RWPE1 (cell line): ENCODE results near the gene NOP53.

ENCODE experiments used
- CTCF ChIA-PET: fragments of 350-600 bp; sonication (Branson Sonifier 250); formaldehyde crosslinking; extraction: SDS; loops from one replicate; lab custom pipeline; 2021; lab: Yijun Ruan, JAX
- POLR2A ChIA-PET: fragments of 400-600 bp; formaldehyde crosslinking; extraction: SDS; loops from one replicate; lab custom pipeline; 2020; ENCODE audit warnings: antibody characterized with exemption; ENCODE audit not compliant: low non-redundant PET; lab: Yijun Ruan, JAX
- DNase-seq: peaks from one replicate; pipeline ENCODE4 v3.0.0; 2012; ENCODE audit warnings: low spot score
- H3K27ac ChIP-seq: fragments of 450-650 bp; 2 replicates; pipeline ENCODE4 v1.5.1; 2017
- TF ChIP-seq, protein P1 (sequence below): fragments of 450-650 bp; conservative IDR thresholded peaks from 2 replicates; pipeline ENCODE4 v1.5.1; 2017; ENCODE audit warnings: low read depth, mild to moderate bottlenecking

The NOP53 gene

DNA sequence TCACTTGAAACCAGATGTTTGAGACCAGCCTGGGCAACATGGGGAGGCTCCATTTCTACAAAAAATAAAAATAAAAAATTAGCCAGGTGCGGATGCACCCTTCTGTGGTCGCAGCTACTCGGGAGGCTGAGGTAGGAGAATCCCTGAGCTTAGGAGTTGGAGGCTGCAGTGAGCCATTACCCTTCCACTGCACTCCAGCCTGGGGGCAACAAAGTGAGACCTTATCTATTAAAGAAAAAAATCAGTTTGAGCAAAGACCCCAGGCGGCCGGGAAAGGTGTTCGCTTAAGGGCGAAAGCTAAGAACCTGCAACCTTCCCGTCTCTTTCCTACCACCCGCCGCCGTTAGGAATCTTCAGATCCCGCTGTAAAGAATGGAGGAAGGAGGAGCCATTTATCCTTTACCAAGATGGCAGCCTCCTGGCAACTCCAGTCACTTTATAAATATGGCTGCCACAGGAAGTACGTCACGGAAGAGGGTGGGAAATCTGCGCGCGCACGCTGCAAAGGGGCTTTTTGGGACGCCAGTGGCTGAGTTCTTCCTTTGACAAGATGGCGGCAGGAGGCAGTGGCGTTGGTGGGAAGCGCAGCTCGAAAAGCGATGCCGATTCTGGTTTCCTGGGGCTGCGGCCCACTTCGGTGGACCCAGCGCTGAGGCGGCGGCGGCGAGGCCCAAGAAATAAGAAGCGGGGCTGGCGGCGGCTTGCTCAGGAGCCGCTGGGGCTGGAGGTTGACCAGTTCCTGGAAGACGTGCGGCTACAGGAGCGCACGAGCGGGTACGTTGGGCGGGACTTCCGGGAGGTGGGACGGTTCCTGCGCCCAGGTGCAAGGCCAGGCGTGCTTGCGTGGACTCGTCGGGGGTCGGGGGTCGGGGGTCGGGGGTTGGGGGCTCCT lies at the start of gene NOP53:
Gene NOP53 (plus strand): TSS at position 537 of the 892 bp plus-strand sequence. CDS start 14 bp downstream, at position 551.
- peak; percentile 89 for DNase-seq
- POLR2A ChIA-PET: interaction anchor here (0.8 kb wide), 1 partner anchor 31 kb away, joined by 3 read pairs; no protein-coding TSS in a partner anchor
- TF ChIP-seq, protein P1, sequence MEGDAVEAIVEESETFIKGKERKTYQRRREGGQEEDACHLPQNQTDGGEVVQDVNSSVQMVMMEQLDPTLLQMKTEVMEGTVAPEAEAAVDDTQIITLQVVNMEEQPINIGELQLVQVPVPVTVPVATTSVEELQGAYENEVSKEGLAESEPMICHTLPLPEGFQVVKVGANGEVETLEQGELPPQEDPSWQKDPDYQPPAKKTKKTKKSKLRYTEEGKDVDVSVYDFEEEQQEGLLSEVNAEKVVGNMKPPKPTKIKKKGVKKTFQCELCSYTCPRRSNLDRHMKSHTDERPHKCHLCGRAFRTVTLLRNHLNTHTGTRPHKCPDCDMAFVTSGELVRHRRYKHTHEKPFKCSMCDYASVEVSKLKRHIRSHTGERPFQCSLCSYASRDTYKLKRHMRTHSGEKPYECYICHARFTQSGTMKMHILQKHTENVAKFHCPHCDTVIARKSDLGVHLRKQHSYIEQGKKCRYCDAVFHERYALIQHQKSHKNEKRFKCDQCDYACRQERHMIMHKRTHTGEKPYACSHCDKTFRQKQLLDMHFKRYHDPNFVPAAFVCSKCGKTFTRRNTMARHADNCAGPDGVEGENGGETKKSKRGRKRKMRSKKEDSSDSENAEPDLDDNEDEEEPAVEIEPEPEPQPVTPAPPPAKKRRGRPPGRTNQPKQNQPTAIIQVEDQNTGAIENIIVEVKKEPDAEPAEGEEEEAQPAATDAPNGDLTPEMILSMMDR: no peak
- H3K27ac ChIP-seq: peak within 1 kb of the TSS; percentile 99
- CTCF ChIA-PET: interaction anchor here (0.6 to 3.8 kb wide), 4 partner anchors 10 to 33 kb away, joined by 3 to 59 read pairs (median 6); partner anchors contain the start of gene EHD2

DNA sequence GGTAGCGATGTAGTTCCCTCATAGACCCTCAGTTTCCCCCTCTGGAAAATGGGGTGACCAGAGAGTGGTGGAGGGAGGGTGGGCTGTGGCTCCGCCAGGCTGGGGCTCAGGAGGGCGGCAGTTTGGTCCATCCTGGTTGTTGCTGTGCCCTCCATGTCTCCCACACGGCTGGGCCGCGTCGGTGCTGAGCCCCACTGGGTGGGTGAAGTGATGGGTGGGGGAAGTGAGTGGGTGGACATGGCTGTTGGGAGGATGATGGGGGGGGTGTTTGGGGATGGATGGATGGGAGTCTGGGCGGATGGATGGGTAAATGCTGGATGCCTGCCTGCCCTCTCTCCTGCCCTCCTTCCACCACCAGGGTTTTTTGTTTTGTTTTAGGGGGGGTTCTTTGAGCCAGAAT lies 48.7 kb upstream of the NOP53 start:
- ChIA-PET CTCF (interaction anchor here (0.5 to 0.8 kb wide), 2 partner anchors 63 to 260 kb away, joined by 4 read pairs; no protein-coding TSS in a partner anchor), POLR2A (no interaction called here)
- peak overlapping the region; percentile 64 for H3K27ac ChIP-seq
- TF ChIP-seq, protein P1: no peak
- no peak for DNase-seq

DNA sequence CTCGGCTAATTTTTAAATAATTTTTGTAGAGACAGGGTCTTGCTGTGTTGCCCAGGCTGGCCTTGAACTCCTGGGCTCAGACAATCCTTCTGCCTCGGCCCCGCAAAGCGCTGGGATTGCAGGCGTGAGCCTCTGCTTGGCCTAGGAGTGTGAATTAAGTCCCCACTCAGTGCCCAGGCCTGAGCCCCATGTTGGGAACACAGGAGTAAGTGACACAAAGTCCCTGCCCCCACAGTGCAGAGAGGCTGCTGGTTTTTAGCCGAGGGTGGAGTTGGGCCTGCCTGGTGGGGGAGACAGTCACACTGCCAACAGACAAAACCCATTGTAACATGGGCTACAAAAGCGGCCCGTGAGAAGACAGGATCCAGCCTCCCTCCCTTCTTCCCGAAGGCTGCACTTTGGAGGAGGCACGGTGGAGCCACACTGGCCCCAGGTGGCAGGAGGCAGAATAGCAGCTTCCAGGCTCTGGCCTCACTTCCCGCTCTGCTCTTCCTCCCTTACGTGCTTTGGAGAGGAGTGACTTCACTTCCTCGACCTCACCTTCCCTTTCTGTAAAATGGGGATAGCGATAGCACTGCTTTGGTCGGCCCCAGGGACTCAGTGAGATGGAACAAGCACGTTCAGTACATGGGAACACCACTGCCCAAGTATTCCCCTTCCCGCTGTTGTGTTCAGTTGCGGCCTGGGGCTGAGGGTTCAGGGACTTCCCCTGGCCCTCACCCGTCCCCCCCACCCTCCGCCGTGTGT lies 47.3 kb upstream of the NOP53 start:
- peak overlapping the region; percentile 64 for H3K27ac ChIP-seq
- ChIA-PET POLR2A (interaction anchor here (0.6 kb wide), 1 partner anchor 208 kb away, joined by 3 read pairs; no protein-coding TSS in a partner anchor), CTCF (interaction anchor here (0.5 to 3.0 kb wide), 18 partner anchors 9 to 283 kb away, joined by 3 to 13 read pairs (median 3); partner anchors contain the start of gene KPTN)
- DNase-seq: peak; percentile 76
- TF ChIP-seq, protein P1: peak; percentile 96

DNA sequence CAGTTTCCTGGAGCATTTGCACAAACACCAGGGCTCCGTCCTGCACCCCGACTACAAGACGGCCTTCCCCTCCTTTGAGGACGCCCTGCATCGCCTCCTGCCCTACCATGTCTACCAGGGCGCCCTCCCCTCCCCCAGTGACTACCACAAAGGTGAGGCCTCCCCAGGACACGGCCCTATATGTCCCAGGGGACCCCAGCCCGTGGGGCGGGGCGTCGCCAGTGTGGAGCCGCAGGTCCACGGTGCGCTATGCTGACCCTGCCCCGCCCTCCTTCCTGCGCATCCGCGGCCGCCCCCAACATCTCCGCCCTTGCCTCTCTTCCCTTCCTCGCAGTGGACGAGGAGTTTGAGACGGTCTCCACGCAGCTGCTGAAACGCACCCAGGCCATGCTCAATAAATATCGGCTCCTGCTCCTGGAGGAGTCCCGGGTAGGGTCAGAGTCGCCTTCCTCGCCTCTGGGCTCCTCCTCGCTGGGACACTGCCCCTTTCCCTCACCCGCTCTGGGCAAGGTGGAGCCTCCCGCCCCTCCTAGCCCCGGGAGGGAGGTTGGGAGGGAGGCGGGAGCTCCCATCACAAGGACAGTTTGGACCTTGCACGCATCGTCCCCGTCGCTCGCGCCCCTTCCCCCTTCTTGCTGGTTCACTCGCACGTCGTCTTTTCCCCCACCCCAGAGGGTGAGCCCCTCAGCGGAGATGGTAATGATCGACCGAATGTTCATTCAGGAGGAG lies 46.6 kb upstream of the NOP53 start:
- ChIA-PET POLR2A (no interaction called here), CTCF (interaction anchor here (0.5 to 3.0 kb wide), 21 partner anchors 14 to 424 kb away, joined by 3 to 13 read pairs (median 4); partner anchors contain the start of genes EHD2 and KPTN)
- no peak for DNase-seq
- TF ChIP-seq, protein P1: no peak
- H3K27ac ChIP-seq: peak overlapping the region; percentile 64

DNA sequence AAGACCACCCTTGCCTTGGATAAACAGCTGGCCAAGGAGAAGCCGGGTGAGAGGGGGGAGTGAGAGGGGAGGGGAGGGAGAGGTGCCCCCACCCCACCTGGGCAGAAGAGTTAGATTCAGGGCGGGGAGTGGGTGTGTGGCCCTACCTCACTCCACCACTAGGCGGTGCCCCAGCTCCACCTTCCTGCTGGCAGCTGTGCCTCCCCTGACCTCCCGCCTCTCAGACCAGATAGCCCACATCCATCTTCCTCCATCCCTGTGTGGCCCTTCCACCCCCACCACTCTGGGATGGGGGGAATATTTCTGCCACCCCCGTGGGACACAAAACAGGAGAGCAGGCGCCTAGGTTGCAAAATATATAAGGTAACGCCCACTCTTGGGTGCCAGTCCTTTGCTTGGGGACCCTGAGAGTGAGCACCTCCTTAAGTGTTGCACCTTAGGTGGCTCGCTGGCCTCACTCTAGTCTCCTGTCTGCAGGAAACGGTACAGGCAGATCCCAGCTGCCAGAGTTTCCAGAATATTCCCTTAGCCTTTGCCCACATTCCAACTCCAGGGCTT lies 45.9 kb upstream of the NOP53 start:
- DNase-seq: peak; percentile 58
- ChIA-PET POLR2A (no interaction called here), CTCF (interaction anchor here (0.5 to 3.0 kb wide), 9 partner anchors 14 to 424 kb away, joined by 3 to 13 read pairs (median 4); partner anchors contain the start of gene EHD2)
- H3K27ac ChIP-seq: no peak overlapping the region
- TF ChIP-seq, protein P1: peak; percentile 89
